Pons (tissue), 1 donor: ENCODE data around the gene RNF213.
A peak's percentile ranks its signal among the peaks of the same experiment; 100 is the strongest.

Experiments
- DNase-seq: peaks from one replicate; pipeline ENCODE4 v3.0.0-alpha.2; 2016; ENCODE audit warnings: low spot score

The RNF213 gene

DNA sequence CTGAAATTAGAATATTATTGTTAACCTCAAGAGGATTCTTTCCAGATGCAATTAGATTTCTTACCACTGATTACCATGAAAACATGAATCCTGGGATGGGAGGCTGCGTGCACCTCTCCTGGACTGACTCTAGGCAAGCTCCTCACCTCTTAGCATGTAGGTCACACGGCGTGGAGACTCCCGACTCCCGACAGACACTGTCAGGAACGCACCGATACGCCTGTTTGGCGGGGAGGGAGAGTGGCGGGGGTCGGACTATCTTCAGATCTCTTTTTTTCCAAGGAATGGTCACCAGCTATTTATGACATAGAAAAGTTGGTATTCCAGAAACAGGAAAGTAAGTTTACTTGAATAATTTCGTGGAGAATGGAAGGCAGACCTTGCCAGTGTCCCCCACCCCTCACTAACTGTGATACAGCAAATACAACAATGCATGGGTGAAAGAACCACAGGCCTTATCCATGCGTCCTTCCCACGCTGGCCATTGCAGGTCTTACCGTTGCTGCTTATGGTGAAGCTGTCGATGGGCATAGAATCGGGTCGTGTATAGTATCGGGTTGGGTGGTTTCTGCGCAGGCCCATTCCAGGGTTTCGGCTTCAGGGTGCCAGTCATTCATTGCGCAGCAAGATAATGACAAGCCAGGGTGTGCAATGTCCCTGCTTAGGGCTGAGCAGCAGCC is 91.7 kb downstream of the RNF213 start:
- no peak for DNase-seq

- no peak for DNase-seq
These were observed 92.5 kb downstream of the RNF213 start for GRCh38 chr17:80352991-80353665.

DNA sequence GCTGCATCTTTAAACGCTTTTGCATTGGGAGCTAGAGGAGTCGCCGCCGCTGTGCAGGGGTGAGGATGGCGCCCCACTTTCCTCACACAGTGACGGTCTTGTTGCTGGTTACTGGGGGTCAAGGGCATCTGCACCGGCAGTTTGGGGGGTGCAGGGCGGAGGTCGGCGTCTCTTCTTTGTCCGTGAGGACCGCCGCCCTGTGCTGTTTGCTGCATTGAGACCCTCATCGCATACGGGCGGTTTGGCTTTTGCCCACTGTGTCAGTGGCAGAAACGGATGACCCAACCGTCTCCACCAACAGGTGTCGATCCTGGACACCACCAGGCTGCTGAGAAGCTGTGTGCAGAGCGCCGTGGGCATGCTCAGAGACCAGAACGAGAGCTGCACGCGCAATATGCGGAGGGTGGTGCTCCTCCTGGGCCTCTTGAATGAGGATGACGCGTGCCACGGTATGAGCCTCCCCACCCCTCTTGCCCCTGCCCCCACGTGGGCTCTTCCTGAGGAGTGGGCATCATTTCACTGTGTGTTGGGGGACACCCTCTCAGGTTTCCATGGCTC is 93.1 kb downstream of the RNF213 start:
- DNase-seq = no peak

DNA sequence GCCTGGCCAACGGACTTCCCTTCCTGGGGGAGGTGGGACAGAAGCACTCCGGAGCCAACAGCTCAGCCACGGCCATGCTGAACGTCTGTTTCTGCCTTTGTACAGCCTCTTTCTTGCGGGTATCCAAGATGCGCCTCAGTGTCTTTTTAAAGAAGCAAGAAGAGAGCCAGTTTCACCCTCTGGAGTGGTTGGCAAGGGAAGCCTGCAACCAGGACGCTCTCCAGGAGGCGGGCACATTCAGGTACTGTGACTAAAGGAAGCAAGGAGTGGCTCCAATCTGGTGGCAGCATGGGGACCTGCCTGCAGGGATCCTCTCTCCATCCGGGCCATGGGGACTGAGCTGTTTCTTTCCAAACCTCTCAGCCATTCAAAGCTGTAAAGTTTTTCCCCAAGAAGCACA is 93.7 kb downstream of the RNF213 start:
- DNase-seq = no peak

DNA sequence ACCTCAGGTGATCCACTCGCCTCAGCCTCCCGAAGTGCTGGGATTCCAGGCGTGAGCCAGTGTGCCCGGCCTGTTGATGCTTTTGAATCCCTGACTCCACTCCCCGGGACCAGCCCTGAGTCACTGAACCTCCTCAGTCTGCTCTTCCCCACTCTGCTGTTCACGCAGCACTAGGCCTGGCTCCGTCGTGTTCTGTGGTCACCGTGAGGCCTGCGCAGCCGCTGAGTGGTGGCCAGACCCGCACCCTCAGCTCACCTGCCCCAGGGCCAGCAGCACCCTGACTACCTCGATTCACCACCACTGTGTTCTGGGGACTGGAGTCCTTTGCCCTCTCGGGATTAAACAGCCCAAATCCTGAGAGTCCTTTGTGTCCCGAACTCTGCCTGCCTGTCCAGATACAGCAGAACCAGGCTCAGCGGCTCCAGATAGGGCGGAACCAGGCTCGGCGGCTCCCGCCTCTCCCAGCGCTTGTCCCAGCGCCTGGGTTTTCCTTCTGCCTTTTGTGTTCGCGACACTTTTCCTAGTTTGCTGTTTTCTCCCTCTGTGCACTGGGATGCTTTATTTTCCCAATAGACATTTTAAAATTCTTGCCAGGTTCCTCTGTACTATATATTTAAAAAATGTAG is 95.7 kb downstream of the RNF213 start:
- no peak for DNase-seq

DNA sequence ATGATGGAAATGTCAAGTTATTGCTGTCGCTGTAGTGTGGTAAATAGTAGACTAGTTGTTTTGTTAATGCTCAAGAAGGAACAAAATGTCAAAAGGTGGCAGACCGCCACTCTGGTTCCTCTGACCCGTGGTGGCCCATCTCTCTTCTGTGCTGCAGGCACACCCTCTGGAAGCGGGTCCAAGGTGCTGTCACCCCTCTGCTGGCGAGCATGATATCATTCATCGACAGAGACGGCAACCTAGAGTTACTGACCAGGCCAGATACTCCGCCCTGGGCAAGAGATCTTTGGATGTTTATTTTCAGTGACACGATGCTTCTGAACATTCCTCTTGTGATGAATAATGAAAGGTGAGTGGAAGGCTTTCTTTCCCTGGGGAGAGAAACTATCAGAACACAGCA is 97.5 kb downstream of the RNF213 start:
- no peak for DNase-seq

- DNase-seq = no peak
These were observed 98.2 kb downstream of the RNF213 start for GRCh38 chr17:80358861-80359260.

- no peak for DNase-seq
These were observed 98.9 kb downstream of the RNF213 start for GRCh38 chr17:80359422-80360110.

- no peak for DNase-seq
These were observed 99.7 kb downstream of the RNF213 start for GRCh38 chr17:80360396-80360795.

- no peak for DNase-seq
These were observed 101.0 kb downstream of the RNF213 start for GRCh38 chr17:80361495-80362220.

DNA sequence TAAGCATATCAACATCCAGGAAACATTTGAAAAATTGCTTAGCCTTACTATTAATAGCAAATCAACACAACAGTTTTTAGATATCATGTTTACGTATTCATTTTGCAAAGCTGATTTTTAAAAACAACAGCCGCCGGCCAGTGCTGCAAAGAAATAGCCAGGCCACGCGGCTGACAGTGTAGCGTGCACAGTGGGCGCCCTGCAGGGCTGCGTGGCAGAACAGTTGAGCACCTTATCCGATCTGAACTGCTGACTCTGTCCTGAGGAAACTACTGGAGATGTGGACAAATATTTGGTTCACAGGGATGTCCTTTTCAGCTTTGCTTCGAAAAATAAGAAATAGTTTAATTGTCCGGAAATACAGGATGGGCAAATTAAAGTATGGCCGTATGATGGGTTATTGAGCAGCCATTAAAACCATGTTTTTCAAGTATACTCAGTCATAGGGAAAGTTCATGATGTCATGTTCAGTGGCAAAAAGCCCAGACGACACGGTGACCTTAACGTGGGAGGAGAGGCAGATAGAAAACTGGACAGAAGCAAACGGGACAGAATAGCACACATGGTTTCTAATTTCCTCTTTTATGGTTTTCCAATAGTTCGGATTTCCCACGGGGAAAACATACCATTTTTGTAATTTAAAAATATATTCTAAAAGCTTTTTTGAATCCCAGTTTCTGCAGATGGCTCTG is 101.9 kb downstream of the RNF213 start:
- no peak for DNase-seq

DNA sequence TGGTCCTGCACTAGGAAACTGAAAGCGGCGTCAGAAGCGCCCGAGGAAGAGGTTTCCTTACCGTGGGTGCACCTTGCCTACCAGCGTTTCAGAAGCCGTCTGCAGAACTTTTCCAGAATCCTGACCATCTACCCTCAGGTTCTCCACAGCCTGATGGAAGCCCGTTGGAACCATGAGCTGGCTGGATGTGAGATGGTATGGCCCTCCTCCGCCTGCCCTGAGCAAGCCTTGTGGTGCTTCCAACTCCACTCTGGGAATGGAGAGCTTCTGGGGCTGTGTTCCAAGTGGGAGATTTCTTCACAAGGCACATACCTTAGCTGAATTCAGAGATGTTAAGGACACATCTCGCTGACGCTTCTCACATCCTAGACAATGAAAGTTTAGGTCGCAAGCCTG is 102.5 kb downstream of the RNF213 start:
- no peak for DNase-seq

DNA sequence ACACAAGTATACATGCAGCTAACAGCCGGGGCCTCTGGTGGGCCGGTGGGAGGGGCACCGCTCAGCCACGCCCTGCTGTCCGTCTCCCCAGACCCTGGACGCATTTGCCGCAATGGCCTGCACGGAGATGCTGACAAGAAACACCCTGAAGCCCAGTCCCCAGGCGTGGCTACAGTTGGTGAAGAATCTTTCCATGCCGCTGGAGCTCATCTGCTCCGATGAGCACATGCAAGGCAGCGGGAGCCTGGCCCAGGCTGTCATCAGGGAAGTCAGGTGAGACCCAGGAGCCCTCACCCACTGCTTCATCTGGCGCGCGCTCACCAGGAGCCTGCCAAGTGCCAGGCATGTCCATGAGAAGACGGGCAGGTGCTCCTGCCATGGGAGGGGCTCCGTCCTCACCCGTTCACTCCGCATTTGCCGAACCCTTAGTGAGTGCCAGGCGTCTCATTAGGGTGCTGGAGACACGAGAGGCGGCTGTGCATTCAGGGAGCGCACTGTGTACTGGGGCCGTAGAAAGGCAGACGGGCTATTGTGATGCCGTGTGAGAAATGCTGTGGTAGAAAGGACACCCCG is 103.0 kb downstream of the RNF213 start:
- no peak for DNase-seq

DNA sequence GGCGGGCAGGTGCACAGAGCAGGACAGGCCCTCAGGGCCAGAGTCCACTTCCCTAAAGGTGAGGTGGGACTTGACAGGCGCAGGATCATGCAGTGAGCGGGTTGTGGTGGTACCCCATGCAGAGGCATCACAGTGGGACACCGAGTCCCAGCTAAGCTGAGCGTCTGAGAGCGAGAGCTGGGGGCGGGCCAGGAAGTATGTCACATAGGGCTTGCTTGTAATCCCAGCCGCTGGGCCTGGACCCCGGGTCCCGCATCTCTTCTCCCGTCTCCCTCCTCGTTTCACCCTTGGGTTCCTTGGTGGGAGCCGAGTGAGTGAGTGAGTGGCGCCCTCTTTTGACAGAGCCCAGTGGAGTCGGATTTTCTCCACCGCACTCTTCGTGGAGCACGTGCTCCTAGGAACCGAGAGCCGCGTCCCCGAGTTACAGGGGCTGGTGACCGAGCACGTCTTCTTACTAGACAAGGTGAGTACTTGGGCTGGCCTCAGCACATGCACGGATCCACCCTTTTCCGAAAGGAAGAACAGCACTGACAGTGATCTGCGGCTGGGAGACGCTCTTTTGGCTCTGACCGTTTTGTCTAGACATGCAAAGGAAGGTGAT is 103.5 kb downstream of the RNF213 start:
- DNase-seq = peak; percentile 8

DNA sequence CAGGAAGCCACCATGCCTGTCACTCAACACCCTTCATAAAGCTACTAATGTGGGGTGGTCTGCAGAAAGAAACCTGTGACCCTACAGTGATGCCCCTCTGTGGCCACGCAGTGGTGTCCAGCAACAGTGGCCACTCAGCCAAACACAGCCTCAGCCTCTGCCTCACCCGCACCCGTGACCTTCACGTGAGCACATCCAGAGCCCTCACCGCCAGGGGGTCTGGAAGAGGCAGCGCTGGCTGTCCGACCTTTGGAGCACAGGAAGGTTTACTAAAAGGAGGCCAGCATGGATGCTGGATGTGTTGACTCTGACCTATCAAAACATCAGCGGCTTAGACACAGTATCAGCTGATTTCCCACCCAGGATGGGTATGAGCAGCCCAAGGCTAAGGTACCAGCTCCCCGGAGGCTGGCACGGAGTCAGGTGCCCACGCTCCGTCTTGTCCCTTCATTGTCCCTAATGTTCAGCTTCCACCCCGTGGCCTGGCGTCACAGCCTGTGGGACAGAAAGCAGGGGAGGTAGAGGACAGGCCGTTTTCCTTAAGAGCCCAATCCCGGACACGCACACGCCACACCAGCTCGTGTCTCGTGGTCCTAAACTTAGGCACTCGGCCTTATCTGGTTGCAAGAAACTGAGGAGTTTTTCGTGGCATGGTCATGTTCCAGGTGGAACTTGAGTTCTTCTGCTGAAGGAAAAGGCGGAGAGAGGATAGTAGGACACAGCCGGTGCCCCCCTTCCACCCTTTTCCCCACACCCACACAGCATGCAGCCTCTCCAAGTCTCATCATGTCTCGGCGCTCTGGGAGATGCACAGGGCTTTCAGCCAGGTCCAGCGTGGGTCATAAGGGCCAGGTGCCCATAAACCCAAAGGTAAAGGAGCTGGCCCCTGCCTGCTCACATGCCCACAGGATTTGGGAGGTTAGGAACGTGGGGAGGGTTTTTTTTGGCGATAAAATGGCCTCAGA is 104.6 kb downstream of the RNF213 start:
- DNase-seq = no peak

DNA sequence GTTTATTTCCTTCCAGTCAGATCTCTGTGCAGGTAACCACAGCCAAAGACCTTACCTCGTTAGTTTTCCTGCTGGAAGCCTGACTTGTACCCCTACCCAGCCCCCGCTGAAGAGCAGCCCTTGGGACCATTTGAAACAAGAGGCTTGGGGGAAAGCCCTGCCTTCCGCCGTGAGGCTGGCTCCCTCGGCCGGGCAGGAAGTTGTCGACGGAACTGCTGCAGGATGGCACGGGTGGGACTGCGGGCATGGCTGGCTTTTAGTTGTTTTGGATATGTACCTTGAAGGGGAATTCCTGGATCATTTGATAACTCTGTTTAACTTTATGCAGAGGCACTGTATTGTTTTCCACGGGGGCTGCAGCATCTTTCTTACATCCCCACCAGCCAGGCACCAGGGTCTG is 105.3 kb downstream of the RNF213 start:
- no peak for DNase-seq

- no peak for DNase-seq
These were observed 106.9 kb downstream of the RNF213 start for GRCh38 chr17:80367503-80367902.

- no peak for DNase-seq
These were observed 110.5 kb downstream of the RNF213 start for GRCh38 chr17:80371196-80371595.

GRCh38 chr17:80372456-80372855 is 111.8 kb downstream of the RNF213 start:
- DNase-seq = no peak
